Adrenal gland (tissue), 12 donors: ENCODE measurements around the gene SRGAP2B. TPM values are rescaled to one million over a fixed set of nuclear protein-coding genes. Genes with fewer than 3 reads are reported as not detected.
A peak's percentile ranks its signal among the peaks of the same experiment; 100 is the strongest.
"Not testable (repeated sequence)": the region's sequence is repeated elsewhere in the genome, so short reads cannot be mapped to it uniquely, and the experiment has no call there.

Source experiments
- DNase-seq, 7 donors: peaks; one replicate each; pipeline ENCODE4 v3.0.0-alpha.2; 2019 to 2020
- H3K27ac ChIP-seq, 5 donors: fragments of 200-600 bp; sonication (generic) in 4 of 5; 1 replicate in 3 of 5; 2 replicates in 2 of 5; pipeline versions ENCODE4 v1.5.1 to v1.8.0; 2016 to 2020; ENCODE audit warnings: mild to moderate bottlenecking in 1 of 5
- H3K27me3 ChIP-seq: fragments of 200-600 bp; 2 replicates; pipeline ENCODE4 v1.8.0; 2021
- H3K36me3 ChIP-seq, 2 donors: fragments of 200-600 bp; replicated peaks in 1 of 2; 1 replicate in 1 of 2; 2 replicates in 1 of 2; pipeline versions ENCODE4 v1.5.1 to v1.8.0; 2018 to 2022
- H3K4me1 ChIP-seq, 2 donors: fragments of 200-600 bp; replicated peaks in 1 of 2; 1 replicate in 1 of 2; 2 replicates in 1 of 2; pipeline versions ENCODE4 v1.5.1 to v1.8.0; 2018 to 2021
- H3K4me3 ChIP-seq, 4 donors: fragments of 200-600 bp; sonication (generic) in 3 of 4; one replicate each; pipeline ENCODE4 v1.5.1; 2016 to 2018
- H3K9me3 ChIP-seq, 3 donors: fragments of 200-600 bp; sonication (generic) in 1 of 3; replicated peaks in 1 of 3; 1 replicate in 2 of 3; 2 replicates in 1 of 3; pipeline versions ENCODE4 v1.5.1 to v1.8.0; 2016 to 2021
- WGBS, 4 donors: extraction: QIAGEN DNeasy Blood & Tissue Kit in 2 of 4; methylation state at CpG; one replicate each; pipeline versions ENCODE4 v1.1.5 to v1.1.7; 2013 to 2017; 5-methylcytosine and 5-hydroxymethylcytosine counted together
- intact Hi-C, 2 donors: fragments of 100-400 bp; cut with DNase I; formaldehyde crosslinking; loops; one replicate each; pipeline versions ENCODE4 v1.14.1 to v1.15.0; 2022 to 2023
- polyA plus RNA-seq, 3 donors: library from polyadenylated mRNA; stranded (reverse); fragments of 200-250 nt in 2 of 3; fragments of 350-450 nt in 1 of 3; fragmentation: Illumina TruSeq in 1 of 3; extraction: RNeasy Lipid Tissue Mini Kit (QIAGEN cat#74804) in 1 of 3; gene quantifications; one replicate each; pipeline ENCODE4 v1.2.3, GENCODE V29; 2013 to 2014
- total RNA-seq, 9 donors: library from RNA; depleted of rRNA in 4 of 9; stranded (reverse); fragments of >200 nt in 4 of 9; fragments of 120-200 nt in 1 of 9; fragmentation: NEBNext Ultra II Directional in 1 of 9; extraction: Animal tissue kit (Norgen Biotek cat#: 25700) in 1 of 9; gene quantifications; one replicate each; pipeline versions ENCODE4 v1.1.0 to v1.2.4, GENCODE V29; 2013 to 2023
- donor health status: healthy with polysubstance abuse.
- donor health status: Bipolar disorder and iron deficiency.
- donor health status: DM: yes; HTN: yes; CAD: no.
- donor health status: DM: no; HTN: no; CAD: no.
- donor health status: DM: no; HTN: no; CAD: no.
- donor health status: DM: yes; HTN: yes; CAD: no.

Gene SRGAP2B
- total and polyA plus RNA-seq, 12 donors: 6.0 to 79.4 (median 31.2) TPM

GRCh38 chr1:144966488-144966887 is 128.6 kb downstream of the SRGAP2B start:
- H3K4me1 ChIP-seq, DNase-seq, H3K27ac ChIP-seq, H3K36me3 ChIP-seq, H3K9me3 ChIP-seq, H3K4me3 ChIP-seq, intact Hi-C loops, H3K27me3 ChIP-seq: not testable (repeated sequence)
- WGBS, 4 donors: 75 to 93% (median 81%) methylated on average over 3 of the region's 3 CpGs

GRCh38 chr1:144964765-144965164 is 130.4 kb downstream of the SRGAP2B start:
- DNase-seq, H3K27ac ChIP-seq: not testable (repeated sequence)

DNA sequence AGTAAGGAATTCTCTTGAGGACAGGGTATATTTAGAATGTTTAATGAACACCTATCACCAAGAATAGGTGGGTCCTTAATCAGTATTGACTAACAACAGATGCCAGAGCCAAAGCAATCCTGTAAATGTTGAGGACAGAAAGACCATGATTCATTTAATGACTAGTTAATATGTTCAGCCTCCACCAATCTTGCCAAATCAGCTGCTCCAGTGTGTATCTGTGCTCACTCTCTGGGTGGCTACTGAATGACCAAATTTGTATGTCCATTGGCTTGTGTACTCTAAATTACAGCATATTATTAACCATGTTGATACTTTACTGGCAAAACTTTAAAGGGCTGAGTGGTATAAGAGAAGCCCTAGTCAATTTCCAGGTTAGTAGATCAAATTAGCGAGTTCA is 130.9 kb downstream of the SRGAP2B start:
- DNase-seq, H3K27me3 ChIP-seq, H3K36me3 ChIP-seq, H3K27ac ChIP-seq, H3K4me3 ChIP-seq, H3K9me3 ChIP-seq, H3K4me1 ChIP-seq, intact Hi-C loops: not testable (repeated sequence)
- 80 to 100% (median 100%) methylated on average over 1 of the region's 1 CpG; no CpG with 5 or more reads in 1 of the 4 donors for WGBS, 4 donors

More at GRCh38 chr1:144964765-144965164, 130.4 kb downstream of the SRGAP2B start:
- 95 to 97% methylated on average over 11 of the region's 12 CpGs; no CpG with 5 or more reads in 2 of the 4 donors for whole genome bisulfite sequencing, 4 donors
- H3K4me3 ChIP-seq, H3K4me1 ChIP-seq, H3K9me3 ChIP-seq, H3K27me3 ChIP-seq, H3K36me3 ChIP-seq, intact Hi-C loops: not testable (repeated sequence)

DNA sequence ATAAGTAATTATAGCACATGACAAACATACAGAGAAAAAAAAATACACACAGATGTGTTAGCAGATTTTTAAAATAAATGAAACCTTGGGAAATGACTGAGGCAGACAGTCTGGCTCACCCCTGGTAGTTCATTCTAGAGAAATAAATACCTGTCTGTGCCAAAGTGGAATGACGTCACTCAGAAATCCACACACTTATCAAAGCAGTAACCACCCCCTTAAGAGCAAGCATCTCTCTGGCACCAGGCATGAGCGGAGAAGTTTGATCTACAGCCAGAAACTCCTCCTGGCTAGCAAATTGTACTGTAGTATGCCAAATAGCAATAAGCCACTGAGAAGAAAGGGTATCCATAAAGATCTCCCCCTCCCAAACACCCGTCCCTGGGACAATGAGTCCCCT is 131.6 kb downstream of the SRGAP2B start:
- intact Hi-C loops, H3K4me3 ChIP-seq: not testable (repeated sequence)
- 66 to 92% (median 73%) methylated on average over 3 of the region's 3 CpGs for WGBS, 4 donors

GRCh38 chr1:144961604-144962583 is 133.2 kb downstream of the SRGAP2B start:
- H3K27me3 ChIP-seq, H3K9me3 ChIP-seq, DNase-seq, intact Hi-C loops, H3K4me1 ChIP-seq, H3K27ac ChIP-seq, H3K36me3 ChIP-seq, H3K4me3 ChIP-seq: not testable (repeated sequence)
- no CpG with 5 or more reads among the region's 9 CpGs for WGBS, 4 donors

More for the DNA sequence above, 131.6 kb downstream of the SRGAP2B start:
- not testable (repeated sequence) for H3K36me3 ChIP-seq, H3K9me3 ChIP-seq, H3K27ac ChIP-seq, H3K4me1 ChIP-seq, DNase-seq, H3K27me3 ChIP-seq

- H3K9me3 ChIP-seq, H3K4me3 ChIP-seq, H3K4me1 ChIP-seq, H3K27me3 ChIP-seq, intact Hi-C loops, H3K36me3 ChIP-seq, H3K27ac ChIP-seq, DNase-seq: not testable (repeated sequence)
- 85 to 100% (median 97%) methylated on average over 1 of the region's 4 CpGs for WGBS, 4 donors
Measured at GRCh38 chr1:144960929-144961488, 134.1 kb downstream of the SRGAP2B start.

DNA sequence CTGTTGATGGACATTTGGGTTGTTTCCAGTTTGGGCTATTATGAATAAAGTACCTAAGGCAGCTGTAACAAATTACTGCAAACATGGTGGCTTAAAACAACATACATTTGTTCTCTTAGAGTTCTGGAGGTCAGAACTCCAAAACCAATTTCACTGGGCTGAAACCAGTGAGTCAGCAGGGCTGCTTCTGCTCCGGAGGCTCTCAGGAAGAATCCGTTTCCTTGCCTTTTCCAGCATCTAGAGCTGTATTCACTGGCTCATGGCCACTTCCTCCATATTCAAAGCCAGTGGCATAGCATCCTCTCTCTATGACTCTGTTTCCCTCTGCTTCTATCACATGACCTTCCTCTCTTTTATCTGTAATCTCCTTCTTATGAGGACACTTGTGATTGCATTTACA is 146.7 kb downstream of the SRGAP2B start:
- H3K27ac ChIP-seq, intact Hi-C loops, H3K36me3 ChIP-seq, H3K9me3 ChIP-seq, H3K4me1 ChIP-seq, H3K27me3 ChIP-seq, H3K4me3 ChIP-seq, DNase-seq: not testable (repeated sequence)
- no CpG with 5 or more reads among the region's 2 CpGs for WGBS, 4 donors

DNA sequence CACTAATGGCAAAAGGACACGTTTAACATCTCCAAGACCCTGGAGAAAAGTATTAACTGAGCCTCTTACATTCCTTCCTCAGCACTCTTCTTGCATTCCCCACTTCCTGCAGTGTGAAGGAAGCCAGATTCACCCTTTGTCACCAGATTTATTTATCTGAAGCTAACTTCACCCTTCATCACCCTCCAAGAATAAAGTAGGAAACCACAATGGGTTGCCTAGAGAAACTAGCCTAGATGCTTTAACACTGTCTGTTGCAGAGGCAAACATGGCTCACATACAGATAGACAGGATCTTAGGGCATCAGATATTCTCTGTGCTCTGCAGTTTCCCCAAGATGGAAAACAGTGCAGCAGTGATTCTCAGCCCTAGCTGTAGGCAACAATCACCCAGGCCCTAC is 147.6 kb downstream of the SRGAP2B start:
- H3K4me1 ChIP-seq, intact Hi-C loops, DNase-seq, H3K27ac ChIP-seq, H3K4me3 ChIP-seq, H3K9me3 ChIP-seq, H3K36me3 ChIP-seq, H3K27me3 ChIP-seq: not testable (repeated sequence)
- 72 to 91% (median 83%) methylated on average over 1 of the region's 1 CpG for WGBS, 4 donors

- H3K27me3 ChIP-seq, intact Hi-C loops, DNase-seq, H3K36me3 ChIP-seq, H3K9me3 ChIP-seq, H3K4me1 ChIP-seq, H3K27ac ChIP-seq, H3K4me3 ChIP-seq: not testable (repeated sequence)
- no CpG with 5 or more reads among the region's 8 CpGs for WGBS, 4 donors
Measured at GRCh38 chr1:144946525-144947480, 148.3 kb downstream of the SRGAP2B start.

- H3K9me3 ChIP-seq, intact Hi-C loops, H3K27me3 ChIP-seq, H3K4me1 ChIP-seq, H3K27ac ChIP-seq, H3K4me3 ChIP-seq, H3K36me3 ChIP-seq: not testable (repeated sequence)
- no CpG with 5 or more reads among the region's 1 CpG for WGBS, 4 donors
- peak in 1 of 7 donors; percentile 9 for DNase-seq
Measured at GRCh38 chr1:144941710-144942109, 153.4 kb downstream of the SRGAP2B start.
